ENCODE measurements around the gene KIF6. TPM values are rescaled to one million over a fixed set of nuclear protein-coding genes. Genes with fewer than 3 reads are reported as not detected.
"Not testable (repeated sequence)": the region's sequence is repeated elsewhere in the genome, so short reads cannot be mapped to it uniquely, and the experiment has no call there.

KIF6 gene
- total RNA-seq, 4 donors from 2014 or later, result 0.10 to 0.61 (median 0.13) TPM; not detected in 1

- intact Hi-C loops (cut with DNase I; ENCODE audit: low total_unique reads), result no loop called here
- TF ChIP-seq POLR2A (IDR thresholded peaks at IDR 0.05), result no peak
- no peak overlapping the region for H3K4me3 ChIP-seq (ENCODE audit: low read depth, poor library complexity, severe bottlenecking)
- DNase-seq (ENCODE audit: low spot score in 2 of 2), result no peak
- WGBS, 2 donors, result 75 to 80% methylated on average over 6 of the region's 6 CpGs
These were observed 6.4 kb upstream of the KIF6 start for GRCh38 chr6:39731565-39731964.

GRCh38 chr6:39729945-39730344 lies 4.7 kb upstream of the KIF6 start:
- intact Hi-C loops (cut with DNase I; ENCODE audit: low total_unique reads), result no loop called here
- no peak overlapping the region for H3K4me3 ChIP-seq (ENCODE audit: low read depth, poor library complexity, severe bottlenecking)
- TF ChIP-seq CTCF (IDR thresholded peaks at IDR 0.05) (no peak), POLR2A (IDR thresholded peaks at IDR 0.05) (no peak)
- no peak for DNase-seq (ENCODE audit: low spot score in 2 of 2)

GRCh38 chr6:39725632-39725997 lies 407 bp upstream of the KIF6 start:
- 47 to 64% methylated on average over 14 of the region's 14 CpGs for WGBS, 2 donors
- no peak for DNase-seq (ENCODE audit: low spot score in 2 of 2)
- peak overlapping the region; percentile 70 for H3K4me3 ChIP-seq (ENCODE audit: low read depth, poor library complexity, severe bottlenecking)
- intact Hi-C loops (cut with DNase I; ENCODE audit: low total_unique reads), result no loop called here
- no peak for TF ChIP-seq POLR2A (IDR thresholded peaks at IDR 0.05)
- no peak for TF ChIP-seq CTCF (IDR thresholded peaks at IDR 0.05)

- DNase-seq (ENCODE audit: low spot score in 2 of 2); intact Hi-C loops (cut with DNase I; ENCODE audit: low total_unique reads); H3K4me3 ChIP-seq (ENCODE audit: low read depth, poor library complexity, severe bottlenecking): not testable (repeated sequence)
- 87% methylated on average over 4 of the region's 4 CpGs for WGBS, 2 donors
These were observed 1.9 kb downstream of the KIF6 start for GRCh38 chr6:39723350-39723749.

GRCh38 chr6:39714802-39715201 lies 10.4 kb downstream of the KIF6 start:
- DNase-seq (ENCODE audit: low spot score in 2 of 2), result no peak
- intact Hi-C loops (cut with DNase I; ENCODE audit: low total_unique reads), result no loop called here
- H3K4me3 ChIP-seq (ENCODE audit: low read depth, poor library complexity, severe bottlenecking), result no peak overlapping the region
- TF ChIP-seq CTCF (IDR thresholded peaks at IDR 0.05) (no peak), POLR2A (IDR thresholded peaks at IDR 0.05) (no peak)

- no peak for DNase-seq (ENCODE audit: low spot score in 2 of 2)
- TF ChIP-seq POLR2A (IDR thresholded peaks at IDR 0.05), result no peak
- TF ChIP-seq CTCF (IDR thresholded peaks at IDR 0.05), result no peak
- intact Hi-C loops (cut with DNase I; ENCODE audit: low total_unique reads), result no loop called here
- 79 to 95% methylated on average over 2 of the region's 2 CpGs for WGBS, 2 donors
- H3K4me3 ChIP-seq (ENCODE audit: low read depth, poor library complexity, severe bottlenecking), result no peak overlapping the region
These were observed 17.1 kb downstream of the KIF6 start for GRCh38 chr6:39707962-39708683.

GRCh38 chr6:39706819-39707335 lies 18.3 kb downstream of the KIF6 start:
- intact Hi-C loops (cut with DNase I; ENCODE audit: low total_unique reads), result no loop called here
- DNase-seq (ENCODE audit: low spot score in 2 of 2), result no peak
- WGBS, 2 donors, result 40 to 43% methylated on average over 3 of the region's 3 CpGs
- no peak overlapping the region for H3K4me3 ChIP-seq (ENCODE audit: low read depth, poor library complexity, severe bottlenecking)
- TF ChIP-seq CTCF (IDR thresholded peaks at IDR 0.05) (no peak), POLR2A (IDR thresholded peaks at IDR 0.05) (no peak)
